IPS DF 4.7 (cell line): ENCODE data around the gene EFCAB11.

ENCODE experiments used
- DNase-seq: peaks from one replicate; pipeline ENCODE4 v3.0.0-alpha.2; 2013; ENCODE audit warnings: low spot score; ENCODE audit errors: extremely low read depth

Gene EFCAB11

GRCh38 chr14:89814126-89814525 is 140.4 kb downstream of the EFCAB11 start:
- DNase-seq = no peak

GRCh38 chr14:89813617-89814031 is 140.9 kb downstream of the EFCAB11 start:
- no peak for DNase-seq

GRCh38 chr14:89811954-89812575 is 142.5 kb downstream of the EFCAB11 start:
- no peak for DNase-seq

- DNase-seq = no peak
Observed at GRCh38 chr14:89810101-89810500, 144.4 kb downstream of the EFCAB11 start.

- no peak for DNase-seq
Observed at GRCh38 chr14:89807892-89808291, 146.6 kb downstream of the EFCAB11 start.

GRCh38 chr14:89807151-89807550 is 147.4 kb downstream of the EFCAB11 start:
- DNase-seq = no peak

GRCh38 chr14:89806451-89806850 is 148.1 kb downstream of the EFCAB11 start:
- no peak for DNase-seq

GRCh38 chr14:89805501-89805900 is 149.0 kb downstream of the EFCAB11 start:
- no peak for DNase-seq

GRCh38 chr14:89803542-89803941 is 151.0 kb downstream of the EFCAB11 start:
- DNase-seq = no peak

GRCh38 chr14:89801136-89801535 is 153.4 kb downstream of the EFCAB11 start:
- no peak for DNase-seq

- DNase-seq = no peak
Observed at GRCh38 chr14:89798212-89798773, 156.2 kb downstream of the EFCAB11 start.

- no peak for DNase-seq
Observed at GRCh38 chr14:89797148-89797547, 157.4 kb downstream of the EFCAB11 start.

GRCh38 chr14:89794096-89794495 is 160.4 kb downstream of the EFCAB11 start:
- DNase-seq = no peak

GRCh38 chr14:89793367-89793716 is 161.2 kb downstream of the EFCAB11 start:
- DNase-seq = no peak

- DNase-seq = no peak
Observed at GRCh38 chr14:89792489-89793366, 161.8 kb downstream of the EFCAB11 start.

GRCh38 chr14:89787525-89787924 is 167.0 kb downstream of the EFCAB11 start:
- no peak for DNase-seq

- DNase-seq = no peak
Observed at GRCh38 chr14:89781046-89781445, 173.5 kb downstream of the EFCAB11 start.

- no peak for DNase-seq
Observed at GRCh38 chr14:89779707-89780106, 174.8 kb downstream of the EFCAB11 start.

GRCh38 chr14:89775946-89776345 is 178.6 kb downstream of the EFCAB11 start:
- no peak for DNase-seq

- no peak for DNase-seq
Observed at GRCh38 chr14:89775151-89775550, 179.4 kb downstream of the EFCAB11 start.

- DNase-seq = no peak
Observed at GRCh38 chr14:89773644-89774316, 180.8 kb downstream of the EFCAB11 start.

- DNase-seq = no peak
Observed at GRCh38 chr14:89773151-89773550, 181.4 kb downstream of the EFCAB11 start.
